OCI-LY7 (cell line): ENCODE results near the gene RAD54L. TPM values are rescaled to one million over a fixed set of nuclear protein-coding genes. Genes with fewer than 3 reads are reported as not detected.
"Not testable (repeated sequence)": the region's sequence is repeated elsewhere in the genome, so short reads cannot be mapped to it uniquely, and the experiment has no call there.

Source experiments
- BruUV-seq: library from RNA; stranded (reverse); fragments of 400-500 nt; replicated peaks from 2 replicates; lab custom pipeline; 2021; lab: Mats Ljungman, UMichigan
- CTCF ChIA-PET: fragments of 300-600 bp; sonication (Branson Sonifier 250); formaldehyde crosslinking; loops from one replicate; lab custom pipeline; 2022; ENCODE audit warnings: antibody characterized with exemption; ENCODE audit not compliant: unreplicated experiment; lab: Charles Lee
- POLR2A ChIA-PET: fragments of 300-600 bp; sonication (Branson Sonifier 250); formaldehyde crosslinking; loops from one replicate; lab custom pipeline; 2022; ENCODE audit warnings: antibody characterized with exemption; lab: Charles Lee
- DNase-seq: peaks from one replicate; pipeline ENCODE4 v3.0.0-alpha.2; 2015; ENCODE audit warnings: low spot score
- H2AFZ ChIP-seq: fragments of 200-600 bp; sonication (generic), shearing (Covaris generic); 2 replicates; pipeline ENCODE4 v1.6.1; 2014; ENCODE audit warnings: mild to moderate bottlenecking, antibody characterized with exemption, low read length, moderate library complexity
- H3K27ac ChIP-seq: fragments of 200-600 bp; sonication (generic); 2 replicates; pipeline ENCODE4 v1.5.1; 2014; ENCODE audit warnings: mixed run types, low read depth, mild to moderate bottlenecking, moderate library complexity, low read length, inconsistent platforms; ENCODE audit not compliant: poor library complexity, severe bottlenecking
- H3K36me3 ChIP-seq: fragments of 200-600 bp; sonication (generic); 2 replicates; pipeline ENCODE4 v1.6.1; 2014; ENCODE audit warnings: mild to moderate bottlenecking, antibody characterized with exemption, low read length, moderate library complexity, mixed read lengths; ENCODE audit not compliant: insufficient read depth
- H3K4me1 ChIP-seq: fragments of 200-600 bp; sonication (generic); 2 replicates; pipeline ENCODE4 v1.5.1; 2014; ENCODE audit warnings: mild to moderate bottlenecking, low read length; ENCODE audit not compliant: insufficient read depth, poor library complexity, severe bottlenecking
- H3K4me2 ChIP-seq: fragments of 200-600 bp; sonication (generic); 2 replicates; pipeline ENCODE4 v1.6.1; 2014; ENCODE audit warnings: mild to moderate bottlenecking, low read length
- H3K4me3 ChIP-seq: fragments of 200-600 bp; sonication (generic); 2 replicates; pipeline ENCODE4 v1.5.1; 2014; ENCODE audit warnings: mild to moderate bottlenecking, low read depth, low read length; ENCODE audit not compliant: poor library complexity, severe bottlenecking
- H3K79me2 ChIP-seq: fragments of 200-600 bp; sonication (generic); 2 replicates; pipeline ENCODE4 v1.6.1; 2016; ENCODE audit warnings: low read depth, mild to moderate bottlenecking, low read length, moderate library complexity, mixed read lengths; ENCODE audit not compliant: insufficient read depth
- H3K9me2 ChIP-seq: fragments of 200-600 bp; sonication (generic); 2 replicates; pipeline ENCODE4 v1.6.1; 2016; ENCODE audit warnings: mild to moderate bottlenecking, low read length, mixed read lengths; ENCODE audit not compliant: insufficient read depth
- H3K9me3 ChIP-seq: fragments of 200-600 bp; sonication (generic); 2 replicates; pipeline ENCODE4 v1.6.1; 2014; ENCODE audit warnings: mild to moderate bottlenecking, mixed run types, low read length, mixed read lengths
- H4K20me1 ChIP-seq: fragments of 200-600 bp; sonication (generic); 2 replicates; pipeline ENCODE4 v1.6.1; 2014; ENCODE audit warnings: mild to moderate bottlenecking, antibody characterized with exemption, low read length, moderate library complexity, mixed read lengths; ENCODE audit not compliant: insufficient read depth
- CTCF ChIP-seq: fragments of 200-600 bp; sonication (generic); conservative IDR thresholded peaks from 2 replicates; pipeline ENCODE4 v1.5.1; 2014; ENCODE audit warnings: mild to moderate bottlenecking, antibody characterized with exemption, low read length, moderate library complexity, mixed read lengths
- EZH2phosphoT487 ChIP-seq: fragments of 200-600 bp; sonication (generic); IDR thresholded peaks from 2 replicates; pipeline ENCODE4 v1.6.1; 2018; ENCODE audit warnings: low read depth, borderline replicate concordance, mild to moderate bottlenecking, mixed run types, antibody characterized with exemption, low read length, moderate library complexity, mixed read lengths
- intact Hi-C: fragments of 100-400 bp; cut with micrococcal nuclease; formaldehyde crosslinking; loops from one replicate; pipeline ENCODE4 v1.10.0; 2022; ENCODE audit not compliant: unreplicated experiment
- total RNA-seq, 2 experiments: library from RNA; depleted of rRNA in 1 of 2; stranded (reverse); fragments of >200 nt in 1 of 2; shearing (Covaris generic) in 1 of 2; gene quantifications; 2 replicates each; pipeline ENCODE4 v1.2.3, GENCODE V29; 2014 to 2022

Gene RAD54L
- total RNA-seq, 2 experiments from 2014 or later: 62.6 to 78.5 TPM

GRCh38 chr1:46220808-46221207 is 26.8 kb upstream of the RAD54L start:
- peak overlapping the region; percentile 36; the same call in 1 of the 2 replicates for H2AFZ ChIP-seq
- POLR2A ChIA-PET: interaction anchor here (0.5 kb wide), 1 partner anchor 215 kb away, joined by 3 read pairs; no protein-coding TSS in a partner anchor
- TF ChIP-seq EZH2phosphoT487 (no peak), CTCF (no peak)
- no peak overlapping the region for H3K4me2 ChIP-seq
- BruUV-seq: no TSS peak
- intact Hi-C loops: loop anchor here (10.0 kb wide), 1 partner anchor 606 kb away; no protein-coding TSS in a partner anchor
- no peaks in the 10 kb centered on the region for H4K20me1 ChIP-seq
- H3K9me3 ChIP-seq: no peaks in the 10 kb centered on the region
- H3K4me1 ChIP-seq: peaks cover 18% of the 10 kb centered on the region
- no peak overlapping the region for H3K4me3 ChIP-seq
- no peak for DNase-seq
- CTCF ChIA-PET: no interaction called here
- H3K27ac ChIP-seq: no peak overlapping the region
- H3K36me3 ChIP-seq: no peaks in the 10 kb centered on the region
- H3K79me2 ChIP-seq: no peaks in the 10 kb centered on the region
- no peaks in the 10 kb centered on the region for H3K9me2 ChIP-seq

- no peaks in the 10 kb centered on the region for H3K9me2 ChIP-seq
- BruUV-seq: no TSS peak
- H3K79me2 ChIP-seq: no peaks in the 10 kb centered on the region
- no peak for TF ChIP-seq EZH2phosphoT487
- TF ChIP-seq CTCF: no peak
- H4K20me1 ChIP-seq: no peaks in the 10 kb centered on the region
- no peak overlapping the region for H3K4me2 ChIP-seq
- ChIA-PET POLR2A (no interaction called here), CTCF (no interaction called here)
- intact Hi-C loops: loop anchor here (10.0 kb wide), 1 partner anchor 607 kb away; no protein-coding TSS in a partner anchor
- no peak overlapping the region for H3K4me3 ChIP-seq
- H3K4me1 ChIP-seq: peaks cover 18% of the 10 kb centered on the region
- no peak overlapping the region for H3K27ac ChIP-seq
- H3K36me3 ChIP-seq: no peaks in the 10 kb centered on the region
- no peaks in the 10 kb centered on the region for H3K9me3 ChIP-seq
- no peak overlapping the region for H2AFZ ChIP-seq
- DNase-seq: no peak
Observed at GRCh38 chr1:46221749-46222148, 25.8 kb upstream of the RAD54L start.

- not testable (repeated sequence) for H3K79me2 ChIP-seq, H4K20me1 ChIP-seq, H3K4me3 ChIP-seq, H3K9me2 ChIP-seq, H3K36me3 ChIP-seq, BruUV-seq, H3K9me3 ChIP-seq
- intact Hi-C loops: loop anchor here (1.0 to 10.0 kb wide), 4 partner anchors 25 to 608 kb away; partner anchors contain the start of gene POMGNT1
- H3K4me1 ChIP-seq: peaks cover 18% of the 10 kb centered on the region
- CTCF ChIA-PET: interaction anchor here (0.9 to 1.9 kb wide), 8 partner anchors 12 to 293 kb away, joined by 3 to 13 read pairs (median 6); partner anchors contain the start of genes P3R3URF and POMGNT1
- peak overlapping the region; percentile 22 for H3K27ac ChIP-seq
- H3K4me2 ChIP-seq: peak overlapping the region; percentile 46; the same call in 1 of the 2 replicates
- H2AFZ ChIP-seq: peak overlapping the region; percentile 57
- peak; percentile 39 for DNase-seq
- POLR2A ChIA-PET: interaction anchor here (0.6 to 1.5 kb wide), 9 partner anchors 9 to 185 kb away, joined by 3 to 7 read pairs (median 4); partner anchors contain the start of gene POMGNT1
Observed at GRCh38 chr1:46223055-46223454, 24.5 kb upstream of the RAD54L start.
